Skeletal muscle tissue (tissue), 4 donors: ENCODE data around the gene TMEM164. TPM values are rescaled to one million over a fixed set of nuclear protein-coding genes. Genes with fewer than 3 reads are reported as not detected.

Source experiments
- H3K27ac ChIP-seq: one replicate; pipeline ENCODE4 v1.7.0; 2013; ENCODE audit warnings: mild to moderate bottlenecking, low read depth, low read length, inconsistent platforms
- H3K27me3 ChIP-seq, 3 donors: one replicate each; pipeline ENCODE4 v1.7.0; 2013; ENCODE audit warnings: low read length in 3 of 3; ENCODE audit not compliant: control insufficient read depth in 3 of 3, insufficient read depth in 3 of 3
- H3K36me3 ChIP-seq, 3 donors: one replicate each; pipeline ENCODE4 v1.7.0; 2013; ENCODE audit warnings: low read length in 3 of 3; ENCODE audit not compliant: control insufficient read depth in 3 of 3, insufficient read depth in 3 of 3
- H3K4me1 ChIP-seq, 3 donors: one replicate each; pipeline ENCODE4 v1.7.0; 2013; ENCODE audit warnings: low read length in 3 of 3, mild to moderate bottlenecking in 3 of 3; ENCODE audit not compliant: control insufficient read depth in 3 of 3, insufficient read depth in 3 of 3
- H3K4me3 ChIP-seq, 3 donors: one replicate each; pipeline ENCODE4 v1.7.0; 2013; ENCODE audit warnings: low read length in 3 of 3
- H3K9ac ChIP-seq, 3 donors: one replicate each; pipeline ENCODE4 v1.7.0; 2013; ENCODE audit warnings: low read length in 3 of 3, mild to moderate bottlenecking in 3 of 3, moderate library complexity in 2 of 3, low read depth in 1 of 3
- H3K9me3 ChIP-seq, 3 donors: one replicate each; pipeline ENCODE4 v1.7.0; 2013; ENCODE audit warnings: low read length in 3 of 3; ENCODE audit not compliant: control insufficient read depth in 3 of 3
- total RNA-seq: library from RNA; depleted of rRNA; stranded (reverse); fragments of >200 nt; gene quantifications from one replicate; pipeline ENCODE4 v1.2.3, GENCODE V29; 2014
- donor health status: Osteomylitis.

Gene TMEM164
- total RNA-seq, 1 donor from 2014 or later, result 15.1 TPM

GRCh38 chrX:110178179-110178865 is 175.4 kb downstream of the TMEM164 start:
- no peak overlapping the region for H3K27ac ChIP-seq
- H3K9ac ChIP-seq, result no peak overlapping the region
- H3K4me1 ChIP-seq, result peaks cover 8 to 26% (median 24%) of the 10 kb centered on the region in 3 donors
- H3K36me3 ChIP-seq, result no peaks in the 10 kb centered on the region
- H3K9me3 ChIP-seq, result no peaks in the 10 kb centered on the region
- H3K4me3 ChIP-seq, result no peak overlapping the region
- H3K27me3 ChIP-seq, result peaks cover 0 to 14% (median 0%) of the 10 kb centered on the region in 3 donors

- no peak overlapping the region for H3K9ac ChIP-seq
- H3K9me3 ChIP-seq, result no peaks in the 10 kb centered on the region
- no peaks in the 10 kb centered on the region for H3K36me3 ChIP-seq
- peaks cover 0 to 14% (median 0%) of the 10 kb centered on the region in 3 donors for H3K27me3 ChIP-seq
- no peak overlapping the region for H3K27ac ChIP-seq
- no peak overlapping the region for H3K4me3 ChIP-seq
- peaks cover 3 to 16% (median 11%) of the 10 kb centered on the region in 3 donors for H3K4me1 ChIP-seq
These were observed 177.4 kb downstream of the TMEM164 start for GRCh38 chrX:110180176-110180927.

- no peaks in the 10 kb centered on the region for H3K36me3 ChIP-seq
- no peaks in the 10 kb centered on the region for H3K9me3 ChIP-seq
- H3K27me3 ChIP-seq, result peaks cover 0 to 14% (median 0%) of the 10 kb centered on the region in 3 donors
- no peak overlapping the region for H3K9ac ChIP-seq
- peaks cover 0 to 11% (median 10%) of the 10 kb centered on the region in 3 donors for H3K4me1 ChIP-seq
- no peak overlapping the region for H3K4me3 ChIP-seq
- no peak overlapping the region for H3K27ac ChIP-seq
These were observed 178.0 kb downstream of the TMEM164 start for GRCh38 chrX:110180928-110181310.

- H3K9ac ChIP-seq, result no peak overlapping the region
- peaks cover 0 to 14% (median 0%) of the 10 kb centered on the region in 3 donors for H3K27me3 ChIP-seq
- H3K27ac ChIP-seq, result no peak overlapping the region
- H3K4me1 ChIP-seq, result peaks cover 0 to 10% (median 7%) of the 10 kb centered on the region in 3 donors
- H3K36me3 ChIP-seq, result no peaks in the 10 kb centered on the region
- H3K9me3 ChIP-seq, result no peaks in the 10 kb centered on the region
- H3K4me3 ChIP-seq, result no peak overlapping the region
These were observed 178.7 kb downstream of the TMEM164 start for GRCh38 chrX:110181459-110182137.

GRCh38 chrX:110182362-110182761 is 179.4 kb downstream of the TMEM164 start:
- peaks cover 0 to 14% (median 0%) of the 10 kb centered on the region in 3 donors for H3K27me3 ChIP-seq
- no peaks in the 10 kb centered on the region for H3K36me3 ChIP-seq
- H3K9me3 ChIP-seq, result no peaks in the 10 kb centered on the region
- H3K9ac ChIP-seq, result no peak overlapping the region
- H3K4me3 ChIP-seq, result no peak overlapping the region
- peaks cover 0 to 10% (median 7%) of the 10 kb centered on the region in 3 donors for H3K4me1 ChIP-seq
- no peak overlapping the region for H3K27ac ChIP-seq

- Histone ChIP-seq H3K27ac (no peak overlapping the region), H3K27me3 (peaks cover 0 to 14% (median 0%) of the 10 kb centered on the region in 3 donors), H3K9ac (no peak overlapping the region), H3K4me1 (peaks cover 0 to 10% (median 7%) of the 10 kb centered on the region in 3 donors), H3K36me3 (no peaks in the 10 kb centered on the region), H3K4me3 (no peak overlapping the region), H3K9me3 (no peaks in the 10 kb centered on the region)
These were observed 180.0 kb downstream of the TMEM164 start for GRCh38 chrX:110182865-110183264.

- no peak overlapping the region for H3K4me3 ChIP-seq
- H3K9ac ChIP-seq, result no peak overlapping the region
- no peaks in the 10 kb centered on the region for H3K9me3 ChIP-seq
- peaks cover 0 to 14% (median 0%) of the 10 kb centered on the region in 3 donors for H3K27me3 ChIP-seq
- H3K27ac ChIP-seq, result no peak overlapping the region
- H3K36me3 ChIP-seq, result no peaks in the 10 kb centered on the region
- H3K4me1 ChIP-seq, result peaks cover 0 to 10% (median 7%) of the 10 kb centered on the region in 3 donors
These were observed 180.4 kb downstream of the TMEM164 start for GRCh38 chrX:110183314-110183713.

- Histone ChIP-seq H3K9me3 (no peaks in the 10 kb centered on the region), H3K9ac (no peak overlapping the region), H3K27ac (no peak overlapping the region), H3K4me3 (no peak overlapping the region), H3K4me1 (no peaks in the 10 kb centered on the region), H3K27me3 (no peaks in the 10 kb centered on the region), H3K36me3 (no peaks in the 10 kb centered on the region)
These were observed 186.0 kb downstream of the TMEM164 start for GRCh38 chrX:110188701-110189558.

GRCh38 chrX:110192516-110192915 is 189.6 kb downstream of the TMEM164 start:
- Histone ChIP-seq H3K27ac (no peak overlapping the region), H3K9ac (no peak overlapping the region), H3K36me3 (no peaks in the 10 kb centered on the region), H3K9me3 (no peaks in the 10 kb centered on the region), H3K4me3 (no peak overlapping the region), H3K4me1 (no peaks in the 10 kb centered on the region), H3K27me3 (no peaks in the 10 kb centered on the region)
